ENCODE data around the gene ZNF592.

Gene ZNF592

GRCh38 chr15:84782346-84782745 is 34.0 kb downstream of the ZNF592 start:
- DNase-seq = no peak

- no peak for DNase-seq
These were observed 35.3 kb downstream of the ZNF592 start for GRCh38 chr15:84783493-84784251.

GRCh38 chr15:84784262-84784661 is 35.9 kb downstream of the ZNF592 start:
- no peak for DNase-seq

- DNase-seq = no peak
These were observed 36.7 kb downstream of the ZNF592 start for GRCh38 chr15:84785053-84785452.

GRCh38 chr15:84788500-84788899 is 40.1 kb downstream of the ZNF592 start:
- DNase-seq = no peak

- DNase-seq = no peak
These were observed 41.4 kb downstream of the ZNF592 start for GRCh38 chr15:84789762-84790161.

GRCh38 chr15:84790676-84791075 is 42.3 kb downstream of the ZNF592 start:
- no peak for DNase-seq

- no peak for DNase-seq
These were observed 43.4 kb downstream of the ZNF592 start for GRCh38 chr15:84791763-84792162.

DNA sequence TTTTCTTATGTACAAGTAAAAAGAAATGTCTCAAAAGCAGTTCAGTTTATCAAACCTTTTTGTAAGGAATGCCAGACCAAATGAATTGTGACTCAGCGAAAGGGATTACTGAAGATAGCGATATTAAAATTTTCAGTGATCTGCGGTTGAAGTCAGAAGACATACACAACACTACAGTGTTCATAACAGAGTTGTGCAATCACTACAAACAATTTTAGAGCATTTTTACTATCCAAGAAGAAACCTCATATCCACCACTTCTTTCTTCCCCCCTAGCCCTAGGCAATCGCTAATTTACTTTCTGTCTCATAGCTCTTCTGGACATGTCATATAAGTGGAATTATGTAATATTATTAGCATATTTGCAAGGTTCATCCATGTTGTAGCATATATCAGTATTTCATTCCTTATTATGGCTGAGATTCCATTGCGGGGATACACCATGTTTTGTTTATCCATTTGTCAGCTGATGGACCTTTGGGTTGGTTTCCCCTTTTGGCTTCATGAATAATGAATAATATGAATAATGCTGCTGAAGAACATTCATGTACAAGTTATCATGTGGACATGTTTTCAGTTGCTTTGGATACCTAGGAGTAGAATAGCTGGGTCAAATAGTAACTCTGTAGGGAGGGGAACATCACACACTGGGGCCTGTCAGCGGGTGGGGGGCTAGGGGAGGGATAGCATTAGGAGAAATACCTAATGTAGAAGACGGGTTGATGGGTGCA is 45.2 kb downstream of the ZNF592 start:
- DNase-seq = no peak

DNA sequence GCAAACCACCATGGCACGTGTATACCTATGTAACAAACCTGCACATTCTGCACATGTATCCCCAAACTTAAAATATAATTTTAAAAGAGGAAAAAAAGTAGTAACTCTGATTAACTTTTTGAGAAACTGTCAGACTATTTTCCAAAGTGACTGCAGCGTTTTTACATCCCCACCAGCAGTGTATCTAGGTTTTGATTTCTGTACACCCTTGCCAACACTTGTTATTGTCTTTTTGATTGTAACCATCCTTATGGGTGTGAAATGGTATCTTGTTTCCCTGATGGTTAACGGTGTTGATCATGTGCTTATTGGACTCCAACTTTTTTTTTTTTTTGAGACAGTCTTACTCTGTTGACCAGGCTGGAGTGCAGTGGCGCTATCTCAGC is 45.8 kb downstream of the ZNF592 start:
- DNase-seq = no peak

GRCh38 chr15:84795186-84795585 is 46.8 kb downstream of the ZNF592 start:
- DNase-seq = no peak

DNA sequence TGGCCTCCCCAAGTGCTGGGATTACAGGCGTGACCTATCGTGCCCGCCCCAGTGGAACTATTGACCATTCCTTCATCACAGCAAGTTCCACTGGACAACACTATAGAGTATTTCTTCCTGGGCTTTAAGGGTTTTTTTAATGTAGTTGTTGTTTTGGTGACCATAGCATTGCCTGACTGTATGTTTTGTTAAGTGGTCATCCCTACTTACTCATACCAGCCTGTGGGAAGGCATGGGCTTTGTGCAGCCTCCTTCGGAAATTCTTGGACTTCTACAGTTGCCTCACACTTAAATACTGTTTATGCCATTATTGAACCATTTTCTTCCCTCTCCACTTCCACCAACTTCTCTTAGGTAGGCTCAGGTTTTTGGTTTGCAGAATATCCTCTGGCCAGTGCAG is 48.8 kb downstream of the ZNF592 start:
- no peak for DNase-seq

- DNase-seq = no peak
These were observed 49.4 kb downstream of the ZNF592 start for GRCh38 chr15:84797801-84798200.

DNA sequence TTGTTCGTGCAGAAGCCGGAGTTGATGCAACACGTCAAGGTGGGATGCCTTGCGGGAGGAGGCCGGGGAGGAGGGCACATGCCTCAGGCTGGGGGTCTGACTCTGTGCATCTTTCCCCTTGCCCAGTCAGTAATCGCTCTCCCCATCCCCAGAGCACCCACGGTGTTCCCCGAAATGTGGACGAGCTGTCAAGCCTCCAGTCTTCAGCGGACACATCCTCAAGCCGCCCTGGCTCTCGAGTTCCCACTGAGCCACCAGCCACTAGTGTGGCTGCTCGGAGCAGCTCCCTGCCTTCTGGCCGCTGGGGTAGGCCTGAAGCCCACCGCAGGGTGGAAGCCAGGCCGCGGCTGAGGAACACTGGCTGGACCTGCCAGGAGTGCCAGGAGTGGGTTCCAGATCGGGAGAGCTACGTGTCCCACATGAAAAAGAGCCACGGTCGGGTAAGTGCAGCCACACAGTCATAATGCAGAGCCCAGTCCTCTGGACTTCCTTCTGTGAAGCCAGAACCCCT is 50.1 kb downstream of the ZNF592 start:
- DNase-seq = no peak

DNA sequence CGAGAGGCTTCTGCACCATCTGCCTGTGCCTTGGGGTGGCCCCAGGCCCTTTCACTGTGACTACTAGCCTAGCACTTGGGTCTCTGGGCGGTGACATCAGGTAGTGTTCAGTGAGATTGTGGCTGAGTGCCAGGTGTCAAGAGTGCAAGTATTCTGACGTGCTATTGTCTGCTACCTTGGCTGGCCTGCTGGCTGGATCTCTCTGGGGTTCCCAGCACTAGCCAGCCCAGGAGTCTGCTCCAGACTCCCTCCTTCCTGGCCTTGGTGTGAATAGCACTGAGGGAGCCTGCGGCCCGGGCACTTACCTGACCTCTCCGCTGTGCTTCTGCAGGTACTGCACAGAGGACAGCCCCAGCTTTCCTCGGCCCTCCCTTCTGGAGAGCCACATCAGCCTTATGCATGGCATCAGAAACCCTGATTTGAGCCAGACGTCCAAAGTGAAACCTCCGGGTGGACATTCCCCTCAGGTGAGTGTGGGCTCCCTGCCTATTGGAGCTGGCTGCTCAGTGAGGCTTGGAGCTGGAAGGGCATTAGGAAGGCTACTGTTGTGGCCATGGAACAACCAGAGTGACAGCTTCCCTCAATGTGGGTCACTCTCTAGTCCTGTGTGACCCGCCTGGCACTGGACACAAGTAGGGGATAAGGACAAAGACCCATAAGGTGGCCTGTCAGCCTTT is 51.3 kb downstream of the ZNF592 start:
- no peak for DNase-seq

- no peak for DNase-seq
These were observed 52.0 kb downstream of the ZNF592 start for GRCh38 chr15:84800365-84800806.

- no peak for DNase-seq
These were observed 55.9 kb downstream of the ZNF592 start for GRCh38 chr15:84804005-84804900.

DNA sequence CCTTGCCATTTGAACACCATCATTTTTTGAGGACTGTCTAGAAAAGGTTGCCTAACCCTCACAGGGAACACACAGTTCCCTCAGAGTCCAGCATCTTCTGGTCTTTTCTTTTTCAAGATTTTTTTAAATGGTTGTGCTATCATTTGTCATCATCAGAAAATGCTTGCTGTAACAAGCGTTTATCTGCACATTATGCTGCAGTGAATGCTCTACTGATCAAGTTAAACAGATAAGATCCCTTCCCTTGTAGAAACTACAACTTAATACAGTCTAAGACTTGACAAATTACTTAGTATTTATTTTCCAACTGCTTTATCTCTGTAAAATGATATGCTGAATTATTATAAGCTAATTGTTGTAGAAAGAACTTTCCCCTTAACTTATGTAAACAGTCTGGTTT is 56.8 kb downstream of the ZNF592 start:
- DNase-seq = no peak

- DNase-seq = no peak
These were observed 58.8 kb downstream of the ZNF592 start for GRCh38 chr15:84807228-84807627.

DNA sequence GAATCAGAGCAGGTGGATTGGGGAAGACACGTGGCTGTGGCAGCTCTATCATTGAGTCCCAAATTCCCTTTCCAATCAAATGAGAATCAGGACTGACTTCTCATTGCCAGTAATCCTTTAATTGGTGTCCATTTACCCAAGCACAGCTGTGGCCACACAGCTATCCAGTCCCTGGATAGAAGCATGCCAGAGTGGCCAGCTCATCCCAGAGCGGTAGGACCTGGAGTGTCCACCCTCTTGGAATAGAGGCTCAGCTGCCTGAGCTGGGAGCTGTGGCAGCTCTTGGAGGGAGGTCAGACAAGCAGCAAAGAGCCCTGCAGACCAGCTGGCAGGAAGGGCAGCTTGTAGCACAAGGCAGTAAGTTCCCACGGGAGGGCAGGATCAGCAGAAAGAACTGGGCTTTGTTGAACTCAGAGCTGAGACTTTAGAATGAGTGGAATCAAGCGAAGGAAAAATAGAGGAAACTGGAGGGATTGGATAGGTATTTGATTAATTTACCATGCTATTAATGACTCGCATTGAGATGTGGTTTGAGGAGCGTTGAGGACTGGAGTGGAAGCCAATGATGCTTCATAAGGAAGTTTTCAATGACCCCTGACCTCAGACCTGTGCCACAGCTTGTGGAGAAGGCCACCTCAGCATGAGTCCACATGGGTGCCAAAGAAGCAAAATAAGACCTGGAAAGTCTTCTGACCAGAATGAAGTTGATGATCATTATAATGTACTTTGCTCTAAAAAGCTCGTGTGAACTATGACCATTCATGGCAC is 61.9 kb downstream of the ZNF592 start:
- no peak for DNase-seq

DNA sequence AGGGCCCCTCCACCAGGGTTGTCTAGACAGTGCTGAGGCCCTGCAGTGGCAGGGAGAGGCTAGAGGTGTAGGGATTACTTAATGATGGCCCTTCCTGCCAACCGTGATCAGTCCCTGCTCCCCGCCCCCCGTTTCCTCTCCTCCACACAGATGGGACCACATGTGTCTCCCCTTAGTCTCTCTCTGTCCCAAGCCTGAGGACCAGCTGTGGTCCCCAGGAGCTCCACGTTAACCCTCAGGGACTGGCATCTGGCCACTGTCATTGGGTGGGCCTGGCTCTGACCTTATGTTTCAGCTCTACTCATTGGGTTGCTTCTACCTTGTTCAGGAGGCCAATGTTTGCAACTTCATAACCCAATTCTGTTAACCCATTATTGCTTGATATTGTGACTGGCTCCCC is 62.8 kb downstream of the ZNF592 start:
- no peak for DNase-seq

DNA sequence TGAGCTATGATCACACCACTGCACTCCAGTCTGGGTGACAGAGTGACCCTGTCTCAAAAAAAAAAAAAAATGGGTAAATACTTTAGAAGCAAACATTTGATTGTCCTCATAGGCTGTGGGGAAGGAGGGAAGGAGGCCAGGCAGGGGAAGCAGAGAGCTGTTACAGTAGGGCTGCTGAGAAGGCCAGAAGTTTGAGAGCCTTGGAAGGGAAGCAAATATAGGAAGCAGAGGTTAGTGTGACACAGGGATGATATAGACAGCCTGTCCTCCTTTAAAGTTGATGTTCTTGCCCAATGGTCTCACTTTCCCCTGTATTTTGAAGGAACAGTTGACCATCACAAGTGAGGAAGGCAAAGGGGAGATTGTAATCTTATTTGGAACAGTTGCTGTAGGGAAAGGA is 63.4 kb downstream of the ZNF592 start:
- no peak for DNase-seq

Data from activated CD4-positive, CD25-positive, alpha-beta regulatory T cell (primary cell).